ENCODE measurements around the gene SMIM5.

The SMIM5 gene

GRCh38 chr17:75595920-75596313 is 37.3 kb upstream of the SMIM5 start:
- no peaks in the 10 kb centered on the region for H3K9me3 ChIP-seq (ENCODE audit: severe bottlenecking)
- no peak overlapping the region for H3K4me3 ChIP-seq (ENCODE audit: severe bottlenecking)
- TF ChIP-seq CTCF (IDR thresholded peaks at IDR 0.05; ENCODE audit: poor library complexity, severe bottlenecking) = no peak
- H3K27ac ChIP-seq (ENCODE audit: poor library complexity, severe bottlenecking) = no peak overlapping the region
- ATAC-seq (ENCODE audit: low read depth) (no peak; the same call in 2 of the 3 replicates), DNase-seq (ENCODE audit: low spot score) (no peak)
- H3K36me3 ChIP-seq (ENCODE audit: low read depth) = no peaks in the 10 kb centered on the region
- no peaks in the 10 kb centered on the region for H3K4me1 ChIP-seq (ENCODE audit: insufficient read depth, poor library complexity, severe bottlenecking)
- H3K27me3 ChIP-seq (ENCODE audit: insufficient read depth, poor library complexity, severe bottlenecking) = no peaks in the 10 kb centered on the region

GRCh38 chr17:75596320-75597087 is 36.7 kb upstream of the SMIM5 start:
- Histone ChIP-seq H3K4me3 (ENCODE audit: severe bottlenecking) (no peak overlapping the region), H3K27me3 (ENCODE audit: insufficient read depth, poor library complexity, severe bottlenecking) (no peaks in the 10 kb centered on the region), H3K9me3 (ENCODE audit: severe bottlenecking) (no peaks in the 10 kb centered on the region), H3K4me1 (ENCODE audit: insufficient read depth, poor library complexity, severe bottlenecking) (no peaks in the 10 kb centered on the region), H3K27ac (ENCODE audit: poor library complexity, severe bottlenecking) (no peak overlapping the region), H3K36me3 (ENCODE audit: low read depth) (no peaks in the 10 kb centered on the region)
- no peak for DNase-seq (ENCODE audit: low spot score)
- TF ChIP-seq CTCF (IDR thresholded peaks at IDR 0.05; ENCODE audit: poor library complexity, severe bottlenecking) = no peak
- no peak for ATAC-seq (ENCODE audit: low read depth)

- ATAC-seq (ENCODE audit: low read depth) (peak; percentile 30; the same call in 1 of the 3 replicates), DNase-seq (ENCODE audit: low spot score) (peak; percentile 66)
- H3K4me1 ChIP-seq (ENCODE audit: insufficient read depth, poor library complexity, severe bottlenecking) = no peaks in the 10 kb centered on the region
- no peak overlapping the region for H3K4me3 ChIP-seq (ENCODE audit: severe bottlenecking)
- H3K36me3 ChIP-seq (ENCODE audit: low read depth) = no peaks in the 10 kb centered on the region
- H3K27ac ChIP-seq (ENCODE audit: poor library complexity, severe bottlenecking) = no peak overlapping the region
- H3K9me3 ChIP-seq (ENCODE audit: severe bottlenecking) = no peaks in the 10 kb centered on the region
- H3K27me3 ChIP-seq (ENCODE audit: insufficient read depth, poor library complexity, severe bottlenecking) = no peaks in the 10 kb centered on the region
- TF ChIP-seq CTCF (IDR thresholded peaks at IDR 0.05; ENCODE audit: poor library complexity, severe bottlenecking) = peak; percentile 69
These were observed 31.9 kb upstream of the SMIM5 start for GRCh38 chr17:75601057-75601987.

GRCh38 chr17:75602644-75603043 is 30.6 kb upstream of the SMIM5 start:
- ATAC-seq (ENCODE audit: low read depth) = no peak
- H3K4me3 ChIP-seq (ENCODE audit: severe bottlenecking) = no peak overlapping the region
- TF ChIP-seq CTCF (IDR thresholded peaks at IDR 0.05; ENCODE audit: poor library complexity, severe bottlenecking) = no peak
- DNase-seq (ENCODE audit: low spot score) = peak; percentile 63
- H3K27ac ChIP-seq (ENCODE audit: poor library complexity, severe bottlenecking) = no peak overlapping the region
- no peaks in the 10 kb centered on the region for H3K27me3 ChIP-seq (ENCODE audit: insufficient read depth, poor library complexity, severe bottlenecking)
- H3K36me3 ChIP-seq (ENCODE audit: low read depth) = no peaks in the 10 kb centered on the region
- no peaks in the 10 kb centered on the region for H3K9me3 ChIP-seq (ENCODE audit: severe bottlenecking)
- no peaks in the 10 kb centered on the region for H3K4me1 ChIP-seq (ENCODE audit: insufficient read depth, poor library complexity, severe bottlenecking)
